Germinal center (tissue), 1 donor: ENCODE data around the gene MTHFD1.

Experiments used
- DNase-seq: peaks from one replicate; pipeline ENCODE4 v3.0.0; 2012; ENCODE audit warnings: mixed read lengths, low spot score

The MTHFD1 gene

GRCh38 chr14:64447876-64448670 is 59.9 kb downstream of the MTHFD1 start:
- DNase-seq, result no peak

- peak; percentile 75 for DNase-seq
These were observed 62.1 kb downstream of the MTHFD1 start for GRCh38 chr14:64450255-64450654.

- no peak for DNase-seq
These were observed 66.5 kb downstream of the MTHFD1 start for GRCh38 chr14:64454671-64455070.

- DNase-seq, result no peak
These were observed 71.4 kb downstream of the MTHFD1 start for GRCh38 chr14:64459405-64460136.

- no peak for DNase-seq
These were observed 73.1 kb downstream of the MTHFD1 start for GRCh38 chr14:64461221-64461620.

- peak; percentile 46 for DNase-seq
These were observed 75.0 kb downstream of the MTHFD1 start for GRCh38 chr14:64463195-64463594.

- DNase-seq, result no peak
These were observed 75.7 kb downstream of the MTHFD1 start for GRCh38 chr14:64463873-64464272.

GRCh38 chr14:64464651-64465050 is 76.5 kb downstream of the MTHFD1 start:
- no peak for DNase-seq

GRCh38 chr14:64465191-64465822 is 77.2 kb downstream of the MTHFD1 start, which contains the start of gene AKAP5:
Gene AKAP5, plus strand, starts transcription at chr14:64465499. Its CDS starts 2,896 bp downstream, at chr14:64468395.
- peak; percentile 79 for DNase-seq

- no peak for DNase-seq
These were observed 77.8 kb downstream of the MTHFD1 start for GRCh38 chr14:64465831-64466554.

GRCh38 chr14:64467101-64467500 is 78.9 kb downstream of the MTHFD1 start:
- DNase-seq, result no peak

GRCh38 chr14:64467566-64467965 is 79.4 kb downstream of the MTHFD1 start:
- DNase-seq, result no peak

- DNase-seq, result no peak
These were observed 80.3 kb downstream of the MTHFD1 start for GRCh38 chr14:64468451-64468850.

- no peak for DNase-seq
These were observed 85.9 kb downstream of the MTHFD1 start for GRCh38 chr14:64474041-64474440.

GRCh38 chr14:64474698-64475097 is 86.5 kb downstream of the MTHFD1 start:
- no peak for DNase-seq

GRCh38 chr14:64475585-64476273 is 87.6 kb downstream of the MTHFD1 start:
- DNase-seq, result no peak

- no peak for DNase-seq
These were observed 88.3 kb downstream of the MTHFD1 start for GRCh38 chr14:64476438-64476837.

- peak; percentile 30 for DNase-seq
These were observed 90.6 kb downstream of the MTHFD1 start for GRCh38 chr14:64478634-64479250.

- no peak for DNase-seq
These were observed 100.5 kb downstream of the MTHFD1 start for GRCh38 chr14:64488590-64489099.

- no peak for DNase-seq
These were observed 103.5 kb downstream of the MTHFD1 start for GRCh38 chr14:64491637-64492036.

GRCh38 chr14:64493455-64493854 is 105.3 kb downstream of the MTHFD1 start:
- DNase-seq, result no peak
